Measurements from ENCODE around the gene C10orf67. TPM values are rescaled to one million over a fixed set of nuclear protein-coding genes. Genes with fewer than 3 reads are reported as not detected.

Gene C10orf67
- total RNA-seq, 1 experiment from 2014 or later: not detected

DNA sequence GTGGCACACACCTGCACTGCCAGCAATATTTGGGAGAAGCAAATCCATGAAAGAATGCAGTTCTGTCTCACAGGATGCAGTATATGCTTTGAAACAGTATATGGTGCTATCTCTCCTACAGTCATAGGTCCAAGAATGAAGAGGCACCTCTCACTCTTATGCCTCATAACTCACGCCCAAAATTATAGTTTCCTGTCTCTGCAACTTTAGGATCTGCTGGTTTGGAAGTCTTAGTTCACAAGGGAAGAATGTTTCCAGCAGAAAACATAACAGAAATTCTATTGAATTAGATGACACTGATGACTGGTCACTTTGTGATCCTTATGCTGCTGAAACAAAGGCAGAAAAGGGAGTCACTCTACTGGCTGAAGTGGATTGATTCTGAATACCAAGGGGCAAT is 5.7 kb downstream of the C10orf67 start (continued):
- TF ChIP-seq, protein P1, sequence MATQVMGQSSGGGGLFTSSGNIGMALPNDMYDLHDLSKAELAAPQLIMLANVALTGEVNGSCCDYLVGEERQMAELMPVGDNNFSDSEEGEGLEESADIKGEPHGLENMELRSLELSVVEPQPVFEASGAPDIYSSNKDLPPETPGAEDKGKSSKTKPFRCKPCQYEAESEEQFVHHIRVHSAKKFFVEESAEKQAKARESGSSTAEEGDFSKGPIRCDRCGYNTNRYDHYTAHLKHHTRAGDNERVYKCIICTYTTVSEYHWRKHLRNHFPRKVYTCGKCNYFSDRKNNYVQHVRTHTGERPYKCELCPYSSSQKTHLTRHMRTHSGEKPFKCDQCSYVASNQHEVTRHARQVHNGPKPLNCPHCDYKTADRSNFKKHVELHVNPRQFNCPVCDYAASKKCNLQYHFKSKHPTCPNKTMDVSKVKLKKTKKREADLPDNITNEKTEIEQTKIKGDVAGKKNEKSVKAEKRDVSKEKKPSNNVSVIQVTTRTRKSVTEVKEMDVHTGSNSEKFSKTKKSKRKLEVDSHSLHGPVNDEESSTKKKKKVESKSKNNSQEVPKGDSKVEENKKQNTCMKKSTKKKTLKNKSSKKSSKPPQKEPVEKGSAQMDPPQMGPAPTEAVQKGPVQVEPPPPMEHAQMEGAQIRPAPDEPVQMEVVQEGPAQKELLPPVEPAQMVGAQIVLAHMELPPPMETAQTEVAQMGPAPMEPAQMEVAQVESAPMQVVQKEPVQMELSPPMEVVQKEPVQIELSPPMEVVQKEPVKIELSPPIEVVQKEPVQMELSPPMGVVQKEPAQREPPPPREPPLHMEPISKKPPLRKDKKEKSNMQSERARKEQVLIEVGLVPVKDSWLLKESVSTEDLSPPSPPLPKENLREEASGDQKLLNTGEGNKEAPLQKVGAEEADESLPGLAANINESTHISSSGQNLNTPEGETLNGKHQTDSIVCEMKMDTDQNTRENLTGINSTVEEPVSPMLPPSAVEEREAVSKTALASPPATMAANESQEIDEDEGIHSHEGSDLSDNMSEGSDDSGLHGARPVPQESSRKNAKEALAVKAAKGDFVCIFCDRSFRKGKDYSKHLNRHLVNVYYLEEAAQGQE (IDR thresholded peaks at IDR 0.05; ENCODE audit: low read depth): no peak
- no peak for TF ChIP-seq YY1 (IDR thresholded peaks at IDR 0.05; ENCODE audit: extremely low read depth, insufficient replicate concordance, low read depth, low read length)

DNA sequence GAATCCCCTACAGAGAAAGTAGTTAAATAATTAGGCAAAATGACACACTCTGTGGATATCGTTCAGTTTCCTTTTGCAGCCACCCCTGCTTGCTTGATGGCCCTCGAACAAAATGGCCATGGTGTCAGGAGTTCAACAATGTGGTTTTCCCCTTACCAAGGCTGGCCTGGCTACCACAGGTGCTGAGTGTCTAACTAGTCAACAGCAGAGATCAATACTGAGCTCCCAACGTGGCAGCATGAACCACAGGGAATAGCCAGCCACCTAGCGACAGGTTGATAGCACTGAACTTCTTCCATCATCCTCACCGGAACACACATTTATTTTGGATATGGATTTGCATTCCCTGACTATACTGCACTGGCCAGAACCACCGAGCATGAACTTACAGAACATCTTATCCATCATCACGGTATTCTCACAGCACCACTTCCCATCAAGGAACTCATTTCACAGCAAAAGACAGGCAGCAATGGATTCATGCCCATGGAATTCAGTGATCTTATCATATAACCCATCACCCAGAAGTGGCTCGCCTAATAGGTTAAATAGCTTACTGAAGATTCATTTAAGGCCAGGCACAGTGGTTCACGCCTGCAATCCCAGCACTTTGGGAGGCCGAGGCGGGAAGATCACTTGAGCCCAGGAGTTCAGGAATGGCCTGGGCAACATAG is 6.3 kb downstream of the C10orf67 start:
- CTCF ChIA-PET: interaction anchor here (1.1 kb wide), 2 partner anchors 23 to 174 kb away, joined by 3 read pairs; no protein-coding TSS in a partner anchor
- no peaks in the 10 kb centered on the region for H3K27me3 ChIP-seq (ENCODE audit: insufficient read depth, low read length)
- peak; percentile 91 for ATAC-seq
- POLR2A ChIA-PET: no interaction called here
- H3K4me2 ChIP-seq (ENCODE audit: low read length): no peak overlapping the region
- H3K27ac ChIP-seq (ENCODE audit: low read depth, low read length): no peak overlapping the region
- H2AFZ ChIP-seq (ENCODE audit: low read depth, low read length, poor library complexity, severe bottlenecking): no peak overlapping the region
- no peaks in the 10 kb centered on the region for H4K20me1 ChIP-seq (ENCODE audit: insufficient read depth)
- intact Hi-C loops (cut with micrococcal nuclease): no loop called here
- no peaks in the 10 kb centered on the region for H3K36me3 ChIP-seq (ENCODE audit: control insufficient read depth in 1 of 2, insufficient read depth in 2 of 2, low read length in 2 of 2)
- DNase-seq (ENCODE audit: low read depth, low spot score): peak; percentile 27
- H3K9me3 ChIP-seq (ENCODE audit: control insufficient read depth in 1 of 2, insufficient read depth in 1 of 2, low read depth in 1 of 2, low read length in 2 of 2): no peaks in the 10 kb centered on the region
- H3K79me2 ChIP-seq (ENCODE audit: insufficient read depth, low read length): no peaks in the 10 kb centered on the region
- no peak overlapping the region for H3K9ac ChIP-seq (ENCODE audit: low read length)
- H3K4me3 ChIP-seq (replicated peaks in 1 of 2; ENCODE audit: low read depth in 1 of 2, low read length in 2 of 2): no peak overlapping the region
- RAD21 ChIA-PET (ENCODE audit: low non-redundant PET in 1 of 2, low total read pairs in 2 of 2, uncharacterized antibody in 2 of 2, unreplicated experiment in 2 of 2): no interaction called here
- no TSS peak for BruUV-seq (replicated peaks)
- no peaks in the 10 kb centered on the region for H3K9me2 ChIP-seq (ENCODE audit: insufficient read depth)
- TF ChIP-seq EGR1 (IDR thresholded peaks at IDR 0.05; ENCODE audit: low read depth): no peak
- TF ChIP-seq, protein P2, sequence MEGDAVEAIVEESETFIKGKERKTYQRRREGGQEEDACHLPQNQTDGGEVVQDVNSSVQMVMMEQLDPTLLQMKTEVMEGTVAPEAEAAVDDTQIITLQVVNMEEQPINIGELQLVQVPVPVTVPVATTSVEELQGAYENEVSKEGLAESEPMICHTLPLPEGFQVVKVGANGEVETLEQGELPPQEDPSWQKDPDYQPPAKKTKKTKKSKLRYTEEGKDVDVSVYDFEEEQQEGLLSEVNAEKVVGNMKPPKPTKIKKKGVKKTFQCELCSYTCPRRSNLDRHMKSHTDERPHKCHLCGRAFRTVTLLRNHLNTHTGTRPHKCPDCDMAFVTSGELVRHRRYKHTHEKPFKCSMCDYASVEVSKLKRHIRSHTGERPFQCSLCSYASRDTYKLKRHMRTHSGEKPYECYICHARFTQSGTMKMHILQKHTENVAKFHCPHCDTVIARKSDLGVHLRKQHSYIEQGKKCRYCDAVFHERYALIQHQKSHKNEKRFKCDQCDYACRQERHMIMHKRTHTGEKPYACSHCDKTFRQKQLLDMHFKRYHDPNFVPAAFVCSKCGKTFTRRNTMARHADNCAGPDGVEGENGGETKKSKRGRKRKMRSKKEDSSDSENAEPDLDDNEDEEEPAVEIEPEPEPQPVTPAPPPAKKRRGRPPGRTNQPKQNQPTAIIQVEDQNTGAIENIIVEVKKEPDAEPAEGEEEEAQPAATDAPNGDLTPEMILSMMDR (IDR thresholded peaks at IDR 0.05 in 2 of 3, conservative IDR thresholded peaks at IDR 0.05 in 1 of 3; ENCODE audit: borderline replicate concordance in 1 of 3, insufficient read depth in 1 of 3, low read depth in 2 of 3, low read length in 2 of 3): peak; percentile 13 to 55 (median 49); a peak in 4 of 6 replicates
- peaks cover 0 to 3% of the 10 kb centered on the region in 2 experiments; a peak in 1 of 4 replicates for H3K4me1 ChIP-seq (ENCODE audit: control insufficient read depth in 1 of 2, insufficient read depth in 2 of 2, low read length in 2 of 2)

Data from HCT116 (cell line).